Chondrocyte (in vitro differentiated cells): Measurements from ENCODE around the gene AKR1B15. TPM values are rescaled to one million over a fixed set of nuclear protein-coding genes. Genes with fewer than 3 reads are reported as not detected.
A peak's percentile ranks its signal among the peaks of the same experiment; 100 is the strongest.

Experiments used
- DNase-seq: peaks from one replicate; pipeline ENCODE4 v3.0.0; 2021; ENCODE audit warnings: mixed read lengths, low spot score
- H3K27ac Mint-ChIP-seq: one replicate; pipeline ENCODE4 v1.8.0; 2021; ENCODE audit warnings: mild to moderate bottlenecking, moderate library complexity, mixed read lengths; ENCODE audit not compliant: unreplicated experiment
- H3K27me3 Mint-ChIP-seq: 2 replicates; pipeline ENCODE4 v1.8.0; 2021; ENCODE audit warnings: low read depth, mixed read lengths
- H3K36me3 Mint-ChIP-seq: 2 replicates; pipeline ENCODE4 v1.8.0; 2021; ENCODE audit warnings: low read depth, mixed read lengths
- H3K4me1 Mint-ChIP-seq: 2 replicates; pipeline ENCODE4 v1.8.0; 2021; ENCODE audit warnings: low read depth, mild to moderate bottlenecking, mixed read lengths
- H3K4me3 Mint-ChIP-seq: one replicate; pipeline ENCODE4 v1.8.0; 2021; ENCODE audit warnings: mild to moderate bottlenecking, moderate library complexity, mixed read lengths; ENCODE audit not compliant: unreplicated experiment
- H3K9me3 Mint-ChIP-seq: 2 replicates; pipeline ENCODE4 v1.8.0; 2021; ENCODE audit warnings: low read depth, mixed read lengths
- CTCF ChIP-seq: fragments of 200-600 bp; sonication (generic); IDR thresholded peaks from 2 replicates; pipeline ENCODE4 v1.5.0; 2021; ENCODE audit warnings: antibody characterized with exemption, mild to moderate bottlenecking, moderate library complexity
- total RNA-seq: library from RNA; stranded (reverse); gene quantifications from 3 replicates; pipeline ENCODE4 v1.2.1, GENCODE V29; 2021

Gene AKR1B15
- total RNA-seq, 1 donor from 2014 or later = not detected

- Mint-ChIP-seq H3K27me3 (peaks cover 5% of the 10 kb centered on the region), H3K4me3 (no peak overlapping the region), H3K36me3 (no peaks in the 10 kb centered on the region), H3K9me3 (no peaks in the 10 kb centered on the region), H3K4me1 (peaks cover 15% of the 10 kb centered on the region), H3K27ac (peak overlapping the region; percentile 36)
- no peak for TF ChIP-seq CTCF
- no peak for DNase-seq
These were observed 20.9 kb upstream of the AKR1B15 start for GRCh38 chr7:134527979-134528371.

- H3K4me1 Mint-ChIP-seq = peaks cover 20% of the 10 kb centered on the region
- H3K27me3 Mint-ChIP-seq = peaks cover 5% of the 10 kb centered on the region
- no peak overlapping the region for H3K27ac Mint-ChIP-seq
- no peak for TF ChIP-seq CTCF
- no peak for DNase-seq
- no peak overlapping the region for H3K4me3 Mint-ChIP-seq
- no peaks in the 10 kb centered on the region for H3K9me3 Mint-ChIP-seq
- H3K36me3 Mint-ChIP-seq = no peaks in the 10 kb centered on the region
These were observed 20.2 kb upstream of the AKR1B15 start for GRCh38 chr7:134528749-134529148.

- H3K4me1 Mint-ChIP-seq = peaks cover 20% of the 10 kb centered on the region
- H3K4me3 Mint-ChIP-seq = no peak overlapping the region
- DNase-seq = no peak
- no peaks in the 10 kb centered on the region for H3K36me3 Mint-ChIP-seq
- H3K9me3 Mint-ChIP-seq = no peaks in the 10 kb centered on the region
- peaks cover 5% of the 10 kb centered on the region for H3K27me3 Mint-ChIP-seq
- no peak for TF ChIP-seq CTCF
- no peak overlapping the region for H3K27ac Mint-ChIP-seq
These were observed 18.4 kb upstream of the AKR1B15 start for GRCh38 chr7:134530460-134530859.

GRCh38 chr7:134532180-134532953 lies 16.5 kb upstream of the AKR1B15 start:
- H3K36me3 Mint-ChIP-seq = no peaks in the 10 kb centered on the region
- H3K9me3 Mint-ChIP-seq = no peaks in the 10 kb centered on the region
- peaks cover 5% of the 10 kb centered on the region for H3K27me3 Mint-ChIP-seq
- peaks cover 16% of the 10 kb centered on the region for H3K4me1 Mint-ChIP-seq
- no peak overlapping the region for H3K27ac Mint-ChIP-seq
- no peak for TF ChIP-seq CTCF
- DNase-seq = no peak
- H3K4me3 Mint-ChIP-seq = no peak overlapping the region

- Mint-ChIP-seq H3K4me3 (no peak overlapping the region), H3K9me3 (no peaks in the 10 kb centered on the region), H3K4me1 (peaks cover 11% of the 10 kb centered on the region), H3K27me3 (peaks cover 5% of the 10 kb centered on the region), H3K27ac (no peak overlapping the region), H3K36me3 (no peaks in the 10 kb centered on the region)
- no peak for DNase-seq
- no peak for TF ChIP-seq CTCF
These were observed 16.0 kb upstream of the AKR1B15 start for GRCh38 chr7:134532954-134533218.
